ENCODE measurements around the gene TMC3.
"Not testable (repeated sequence)": the region's sequence is repeated elsewhere in the genome, so short reads cannot be mapped to it uniquely, and the experiment has no call there.

TMC3 gene

DNA sequence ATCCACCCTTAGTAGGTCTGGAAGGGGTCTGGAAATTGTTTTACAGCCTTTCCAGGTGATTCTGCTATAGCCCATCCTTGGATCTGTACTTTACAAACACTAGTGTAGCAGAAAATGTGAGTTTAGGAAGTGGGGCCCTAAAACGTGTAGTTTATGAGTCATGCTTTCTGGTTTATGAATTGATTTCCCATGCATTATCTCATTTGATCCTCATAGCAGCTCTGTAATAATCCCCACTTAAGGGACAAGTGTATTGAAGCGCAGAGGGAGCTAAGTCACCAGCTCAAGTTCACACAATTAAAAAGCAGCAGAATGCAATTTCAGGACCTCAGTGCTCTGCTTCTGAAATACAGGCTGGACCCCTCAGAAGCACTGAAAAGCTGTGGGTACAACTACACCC, 27.4 kb downstream of the TMC3 start:
- Mint-ChIP-seq H3K9me3 (no peaks in the 10 kb centered on the region), H3K36me3 (ENCODE audit: low read depth) (no peaks in the 10 kb centered on the region), H3K4me1 (ENCODE audit: low read depth) (no peaks in the 10 kb centered on the region), H3K27me3 (ENCODE audit: low read depth) (peaks cover 4% of the 10 kb centered on the region), H3K4me3 (no peak overlapping the region), H3K27ac (no peak overlapping the region)

DNA sequence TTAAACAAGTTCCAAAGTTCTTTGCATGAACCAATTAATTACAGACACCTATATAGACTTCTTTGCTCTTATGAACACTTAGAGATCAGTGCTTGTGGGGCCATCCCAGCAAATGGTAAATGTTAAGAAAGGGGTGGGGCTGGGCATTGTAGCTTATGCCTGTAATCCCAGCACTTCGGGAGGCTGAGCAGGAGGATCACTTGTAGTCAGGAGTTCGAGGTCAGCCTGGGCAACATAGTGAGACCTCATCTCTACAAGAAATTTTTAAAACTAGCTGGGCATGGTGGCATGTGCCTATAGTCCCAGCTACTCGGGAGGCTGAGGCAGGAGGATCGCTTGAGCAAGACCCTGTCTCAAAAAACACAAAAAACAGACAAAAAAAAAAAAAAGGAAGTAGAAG, 30.6 kb downstream of the TMC3 start:
- H3K36me3 Mint-ChIP-seq (ENCODE audit: low read depth), result no peaks in the 10 kb centered on the region
- no peaks in the 10 kb centered on the region for H3K9me3 Mint-ChIP-seq
- no peaks in the 10 kb centered on the region for H3K4me1 Mint-ChIP-seq (ENCODE audit: low read depth)
- H3K4me3 Mint-ChIP-seq, result no peak overlapping the region
- peaks cover 12% of the 10 kb centered on the region for H3K27me3 Mint-ChIP-seq (ENCODE audit: low read depth)
- H3K27ac Mint-ChIP-seq, result no peak overlapping the region

DNA sequence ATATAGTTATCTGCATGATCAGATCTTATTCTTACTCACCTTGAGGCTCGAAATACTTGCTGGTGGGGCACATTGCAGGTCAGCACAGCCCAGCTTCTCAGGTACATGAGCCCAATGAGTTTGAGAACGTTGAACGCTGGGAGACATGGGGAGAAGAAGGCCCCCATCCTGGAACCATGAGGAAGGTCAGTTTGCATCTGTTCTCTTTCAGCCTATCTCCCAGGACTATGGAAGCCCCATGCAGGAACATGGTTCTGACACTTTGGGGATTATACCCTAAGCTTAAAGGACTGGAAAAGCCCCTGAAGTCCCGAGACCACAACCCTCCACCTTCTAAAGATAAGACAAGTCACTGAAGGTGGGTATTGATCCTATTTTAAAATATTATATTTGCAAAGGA, 32.7 kb downstream of the TMC3 start:
- no peaks in the 10 kb centered on the region for H3K36me3 Mint-ChIP-seq (ENCODE audit: low read depth)
- no peak overlapping the region for H3K4me3 Mint-ChIP-seq
- H3K27ac Mint-ChIP-seq, result no peak overlapping the region
- H3K4me1 Mint-ChIP-seq (ENCODE audit: low read depth), result peaks cover 3% of the 10 kb centered on the region
- peaks cover 12% of the 10 kb centered on the region for H3K27me3 Mint-ChIP-seq (ENCODE audit: low read depth)
- H3K9me3 Mint-ChIP-seq, result no peaks in the 10 kb centered on the region

DNA sequence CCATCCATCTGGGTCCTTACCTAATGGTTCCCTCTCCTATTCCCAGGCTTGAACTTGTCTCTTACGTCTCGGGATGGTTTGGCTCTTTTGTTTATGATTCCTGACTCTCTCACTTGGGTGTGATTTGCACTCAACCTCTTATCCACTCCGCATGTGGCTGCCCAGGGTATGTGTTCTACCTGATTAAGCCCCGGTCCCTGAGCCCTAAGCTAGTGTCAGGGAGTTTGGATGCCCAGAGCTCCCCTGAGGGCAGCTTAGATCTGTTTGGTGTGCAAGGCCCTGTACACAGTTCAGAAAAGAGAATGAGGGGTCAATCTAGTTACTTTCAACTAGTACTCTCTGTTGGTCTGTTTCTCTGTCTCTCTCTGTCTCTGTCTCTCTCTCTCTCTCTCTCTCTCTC, 34.2 kb downstream of the TMC3 start:
- no peak overlapping the region for H3K4me3 Mint-ChIP-seq
- no peaks in the 10 kb centered on the region for H3K9me3 Mint-ChIP-seq
- H3K27ac Mint-ChIP-seq, result no peak overlapping the region
- peaks cover 3% of the 10 kb centered on the region for H3K4me1 Mint-ChIP-seq (ENCODE audit: low read depth)
- peaks cover 12% of the 10 kb centered on the region for H3K27me3 Mint-ChIP-seq (ENCODE audit: low read depth)
- H3K36me3 Mint-ChIP-seq (ENCODE audit: low read depth), result no peaks in the 10 kb centered on the region

DNA sequence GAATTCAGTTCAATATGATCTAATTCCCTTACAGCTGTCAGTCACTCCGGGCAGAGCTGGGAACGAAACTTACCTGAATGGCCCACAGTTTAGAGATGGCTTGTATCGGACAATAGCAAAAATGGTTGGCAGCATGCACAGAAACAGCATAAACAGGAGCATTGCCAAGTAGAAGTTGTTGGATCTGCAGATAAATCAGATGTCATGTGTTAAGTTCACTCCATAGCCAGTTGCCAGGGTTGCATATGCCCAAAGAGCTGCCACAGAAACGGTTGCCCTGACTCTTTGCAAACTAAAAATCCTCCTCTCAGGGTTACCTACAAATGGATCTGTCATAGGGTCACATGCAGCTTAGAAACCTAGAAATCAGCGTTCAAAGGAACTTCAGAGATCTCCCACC, 34.7 kb downstream of the TMC3 start:
- no peak overlapping the region for H3K4me3 Mint-ChIP-seq
- peaks cover 12% of the 10 kb centered on the region for H3K27me3 Mint-ChIP-seq (ENCODE audit: low read depth)
- H3K9me3 Mint-ChIP-seq, result no peaks in the 10 kb centered on the region
- H3K4me1 Mint-ChIP-seq (ENCODE audit: low read depth), result peaks cover 3% of the 10 kb centered on the region
- no peaks in the 10 kb centered on the region for H3K36me3 Mint-ChIP-seq (ENCODE audit: low read depth)
- H3K27ac Mint-ChIP-seq, result no peak overlapping the region

DNA sequence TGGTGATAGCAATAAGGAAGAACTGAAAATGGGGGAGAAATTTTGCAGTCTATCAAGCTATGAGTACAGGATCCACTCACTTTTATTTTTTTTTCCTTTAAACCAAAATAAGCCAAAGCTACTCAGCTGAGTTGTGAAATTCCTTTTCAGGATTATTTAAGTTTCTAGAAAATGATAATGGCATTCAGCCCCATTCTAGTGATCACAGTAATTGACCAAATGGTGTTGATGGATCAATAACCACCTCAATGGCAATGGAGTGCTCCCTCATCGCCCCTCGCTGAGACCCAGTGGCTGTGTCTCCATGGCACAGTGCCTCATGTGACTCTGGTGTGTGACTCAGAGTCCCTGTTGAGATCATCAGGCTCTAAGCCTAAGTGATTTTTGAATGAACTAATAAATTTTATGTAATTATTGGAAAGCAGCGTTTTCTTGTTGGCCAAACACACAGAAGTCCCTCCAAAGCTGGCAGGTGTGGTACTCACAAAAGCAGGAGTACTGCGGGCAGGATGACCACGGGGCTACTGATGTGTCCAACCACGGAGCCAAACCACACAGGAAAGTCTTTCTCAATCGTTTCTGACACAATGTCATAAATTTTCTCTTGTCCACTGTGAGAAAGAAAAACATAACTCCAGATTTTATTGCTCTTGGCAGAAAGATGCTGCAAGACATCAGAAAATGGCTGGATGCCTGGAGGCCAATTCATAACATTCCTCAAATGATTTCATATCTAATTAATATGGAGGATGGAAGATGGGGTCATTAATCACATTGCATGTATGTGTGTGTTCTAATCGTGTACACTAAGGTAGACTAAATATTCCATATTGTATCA, 35.6 kb downstream of the TMC3 start:
- H3K27ac Mint-ChIP-seq, result no peak overlapping the region
- no peak overlapping the region for H3K4me3 Mint-ChIP-seq
- peaks cover 12% of the 10 kb centered on the region for H3K27me3 Mint-ChIP-seq (ENCODE audit: low read depth)
- peaks cover 3% of the 10 kb centered on the region for H3K4me1 Mint-ChIP-seq (ENCODE audit: low read depth)
- no peaks in the 10 kb centered on the region for H3K9me3 Mint-ChIP-seq
- no peaks in the 10 kb centered on the region for H3K36me3 Mint-ChIP-seq (ENCODE audit: low read depth)

DNA sequence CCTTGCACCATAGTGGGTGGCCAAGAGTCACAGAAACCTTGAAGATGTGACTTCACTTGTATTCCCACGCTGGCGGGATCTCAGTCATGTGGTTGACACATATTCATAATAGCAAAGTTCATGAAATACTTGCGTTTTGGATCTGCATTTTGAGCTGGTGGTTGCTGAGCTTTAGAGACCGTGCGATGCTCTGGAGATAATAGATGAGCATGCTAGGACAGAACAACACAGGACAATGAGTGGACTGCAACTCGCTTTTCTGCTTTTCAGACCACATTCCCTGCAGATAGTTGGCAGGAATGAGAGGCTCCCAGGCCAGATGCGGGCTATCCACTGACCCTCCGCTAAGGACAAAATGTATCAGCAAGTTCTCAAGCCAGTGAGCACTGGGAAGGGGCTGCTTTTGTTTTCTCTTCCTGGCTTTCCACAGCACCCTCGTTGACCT, 36.3 kb downstream of the TMC3 start:
- H3K4me1 Mint-ChIP-seq (ENCODE audit: low read depth), result peaks cover 3% of the 10 kb centered on the region
- H3K27me3 Mint-ChIP-seq (ENCODE audit: low read depth), result peaks cover 12% of the 10 kb centered on the region
- H3K4me3 Mint-ChIP-seq, result no peak overlapping the region
- no peaks in the 10 kb centered on the region for H3K9me3 Mint-ChIP-seq
- no peak overlapping the region for H3K27ac Mint-ChIP-seq
- H3K36me3 Mint-ChIP-seq (ENCODE audit: low read depth), result no peaks in the 10 kb centered on the region

DNA sequence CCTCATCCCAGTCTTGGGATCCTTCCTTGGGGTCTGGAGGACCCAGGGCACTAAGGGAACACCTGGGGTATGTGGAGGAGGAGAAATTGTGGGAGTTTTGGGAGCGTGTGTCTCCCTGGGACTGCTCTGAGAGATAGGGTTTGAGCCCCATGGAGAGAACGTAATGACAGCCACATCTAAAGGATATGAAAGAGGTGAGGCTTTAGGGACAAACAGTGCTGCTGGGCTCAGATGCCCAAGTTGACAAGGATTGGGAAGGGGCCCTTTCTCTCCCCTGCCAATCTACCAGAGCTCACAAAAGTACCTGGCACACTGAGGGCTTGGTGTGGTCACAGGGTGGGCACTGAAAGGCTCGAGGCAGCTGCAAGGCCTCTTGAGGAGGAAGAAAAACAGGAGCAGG, 36.8 kb downstream of the TMC3 start:
- Mint-ChIP-seq H3K4me3 (no peak overlapping the region), H3K4me1 (ENCODE audit: low read depth) (peaks cover 3% of the 10 kb centered on the region), H3K36me3 (ENCODE audit: low read depth) (no peaks in the 10 kb centered on the region), H3K9me3 (no peaks in the 10 kb centered on the region), H3K27ac (no peak overlapping the region), H3K27me3 (ENCODE audit: low read depth) (peaks cover 12% of the 10 kb centered on the region)

DNA sequence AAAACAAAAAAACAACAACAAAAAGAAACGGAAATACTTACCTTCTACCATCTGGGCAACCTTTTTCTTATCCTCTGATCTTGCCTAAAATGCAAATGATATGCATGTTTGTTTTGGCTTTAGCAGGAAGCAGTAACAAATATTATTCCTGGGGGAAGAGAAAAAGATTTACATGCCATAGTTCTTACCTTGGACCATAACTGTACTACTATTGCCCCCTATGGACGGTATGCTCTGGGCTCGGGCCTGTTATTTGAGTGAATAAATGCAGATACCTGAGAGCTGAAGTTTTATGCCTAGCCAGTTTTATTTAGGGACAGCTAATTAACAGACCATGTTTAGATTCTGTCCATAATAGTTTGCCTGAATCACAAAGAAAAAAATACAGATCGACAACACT, 37.4 kb downstream of the TMC3 start:
- Mint-ChIP-seq H3K4me1 (ENCODE audit: low read depth) (peaks cover 3% of the 10 kb centered on the region), H3K9me3 (no peaks in the 10 kb centered on the region), H3K4me3 (no peak overlapping the region), H3K27me3 (ENCODE audit: low read depth) (peaks cover 12% of the 10 kb centered on the region), H3K36me3 (ENCODE audit: low read depth) (no peaks in the 10 kb centered on the region), H3K27ac (no peak overlapping the region)

DNA sequence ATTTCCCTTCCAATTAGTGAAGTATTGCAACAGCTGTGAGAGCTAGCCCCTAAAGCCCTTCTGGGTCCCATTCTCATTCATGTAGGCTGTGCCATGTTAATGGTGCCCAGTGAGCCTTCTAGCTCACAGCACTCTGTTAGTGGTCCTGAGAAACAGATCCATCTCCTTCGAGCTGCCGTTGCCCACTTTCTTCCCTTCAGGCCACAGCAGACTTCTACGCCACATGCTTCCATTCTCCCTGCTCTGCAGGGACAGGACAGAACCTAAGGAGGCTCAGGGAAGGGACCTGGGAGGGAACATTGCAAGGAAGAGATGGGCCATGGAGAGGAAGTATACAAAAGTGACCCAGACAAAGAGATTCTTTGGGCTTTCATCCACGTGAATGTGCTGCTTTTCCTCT, 38.4 kb downstream of the TMC3 start:
- H3K27me3 Mint-ChIP-seq (ENCODE audit: low read depth), result peaks cover 6% of the 10 kb centered on the region
- H3K4me1 Mint-ChIP-seq (ENCODE audit: low read depth), result peaks cover 7% of the 10 kb centered on the region
- H3K27ac Mint-ChIP-seq, result no peak overlapping the region
- no peaks in the 10 kb centered on the region for H3K9me3 Mint-ChIP-seq
- H3K36me3 Mint-ChIP-seq (ENCODE audit: low read depth), result no peaks in the 10 kb centered on the region
- H3K4me3 Mint-ChIP-seq, result no peak overlapping the region

DNA sequence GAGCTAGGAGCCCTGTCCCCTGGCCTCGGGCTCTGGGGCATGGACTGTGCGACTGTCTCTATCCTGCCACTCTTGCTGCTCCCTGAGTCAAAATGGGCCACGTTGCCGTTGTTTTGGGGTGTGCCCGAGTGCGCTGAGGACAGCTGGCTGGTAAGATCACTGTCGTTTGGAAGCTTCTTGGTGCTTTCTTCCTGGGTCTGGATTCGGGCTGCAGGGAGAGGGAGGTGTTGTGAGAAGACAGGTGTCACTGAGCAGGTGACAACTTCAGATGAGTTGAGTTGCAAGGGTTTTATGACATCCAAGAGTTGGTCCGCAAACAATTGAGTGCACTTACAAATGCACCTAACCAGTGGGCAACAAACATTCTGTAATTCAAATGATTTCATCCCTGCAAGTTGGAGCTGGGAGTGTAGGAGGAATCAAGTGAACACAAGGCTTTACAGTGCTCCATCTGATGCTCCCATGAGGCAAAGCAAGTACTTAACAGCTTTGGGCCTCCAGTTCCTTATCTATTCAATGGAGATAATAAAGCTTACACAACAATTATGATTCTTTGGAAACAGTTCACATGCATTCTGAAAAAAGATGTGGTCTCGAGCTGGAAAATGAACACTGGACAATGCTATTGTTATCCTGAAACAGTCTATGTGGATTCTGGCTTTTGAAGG, 39.1 kb downstream of the TMC3 start:
- Mint-ChIP-seq H3K9me3 (no peaks in the 10 kb centered on the region), H3K27me3 (ENCODE audit: low read depth) (peaks cover 4% of the 10 kb centered on the region), H3K27ac (no peak overlapping the region), H3K4me3 (no peak overlapping the region), H3K36me3 (ENCODE audit: low read depth) (no peaks in the 10 kb centered on the region), H3K4me1 (ENCODE audit: low read depth) (peaks cover 7% of the 10 kb centered on the region)

DNA sequence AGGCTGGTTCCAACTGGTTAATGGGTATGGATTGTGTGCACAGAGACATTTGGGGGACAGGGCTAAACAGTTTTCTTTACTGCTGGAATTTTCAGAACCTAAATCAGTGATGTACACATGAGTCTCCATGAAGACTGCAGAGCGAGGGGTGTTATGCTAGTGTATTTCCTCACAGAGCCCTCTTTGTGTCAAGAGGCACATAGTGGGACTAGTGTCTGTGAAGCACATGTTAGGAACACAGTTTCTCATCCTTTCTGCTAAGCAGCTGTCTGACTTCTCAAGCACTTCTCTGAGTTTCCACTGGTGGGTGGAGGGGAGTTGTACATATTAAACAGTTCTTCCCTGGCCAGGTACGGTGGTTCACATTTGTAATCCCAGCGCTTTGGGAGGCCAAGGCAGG, 40.6 kb downstream of the TMC3 start:
- no peaks in the 10 kb centered on the region for H3K36me3 Mint-ChIP-seq (ENCODE audit: low read depth)
- no peak overlapping the region for H3K27ac Mint-ChIP-seq
- H3K27me3 Mint-ChIP-seq (ENCODE audit: low read depth), result no peaks in the 10 kb centered on the region
- H3K9me3 Mint-ChIP-seq, result no peaks in the 10 kb centered on the region
- peaks cover 7% of the 10 kb centered on the region for H3K4me1 Mint-ChIP-seq (ENCODE audit: low read depth)
- H3K4me3 Mint-ChIP-seq, result no peak overlapping the region

DNA sequence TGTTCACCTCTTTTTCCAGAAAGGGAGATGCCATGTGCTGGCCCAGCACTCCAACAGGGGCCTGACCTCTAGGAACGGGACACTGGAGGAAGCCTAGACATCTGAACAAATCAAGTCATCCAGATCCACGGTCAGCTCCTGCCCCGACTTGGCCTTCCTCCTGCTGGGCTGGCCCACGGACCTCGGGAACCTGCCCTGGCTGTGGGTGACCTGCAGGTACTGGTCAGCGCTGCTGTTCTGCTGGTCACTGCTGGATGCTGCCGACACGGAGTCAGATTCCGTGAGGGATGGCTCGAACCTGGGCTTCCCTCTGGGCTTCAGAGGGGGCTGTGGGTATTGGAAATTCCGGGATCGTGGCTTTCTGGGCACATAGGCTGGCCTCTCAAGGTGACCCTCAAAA, 41.7 kb downstream of the TMC3 start:
- peaks cover 7% of the 10 kb centered on the region for H3K4me1 Mint-ChIP-seq (ENCODE audit: low read depth)
- no peak overlapping the region for H3K4me3 Mint-ChIP-seq
- H3K9me3 Mint-ChIP-seq, result no peaks in the 10 kb centered on the region
- no peak overlapping the region for H3K27ac Mint-ChIP-seq
- no peaks in the 10 kb centered on the region for H3K27me3 Mint-ChIP-seq (ENCODE audit: low read depth)
- no peaks in the 10 kb centered on the region for H3K36me3 Mint-ChIP-seq (ENCODE audit: low read depth)

DNA sequence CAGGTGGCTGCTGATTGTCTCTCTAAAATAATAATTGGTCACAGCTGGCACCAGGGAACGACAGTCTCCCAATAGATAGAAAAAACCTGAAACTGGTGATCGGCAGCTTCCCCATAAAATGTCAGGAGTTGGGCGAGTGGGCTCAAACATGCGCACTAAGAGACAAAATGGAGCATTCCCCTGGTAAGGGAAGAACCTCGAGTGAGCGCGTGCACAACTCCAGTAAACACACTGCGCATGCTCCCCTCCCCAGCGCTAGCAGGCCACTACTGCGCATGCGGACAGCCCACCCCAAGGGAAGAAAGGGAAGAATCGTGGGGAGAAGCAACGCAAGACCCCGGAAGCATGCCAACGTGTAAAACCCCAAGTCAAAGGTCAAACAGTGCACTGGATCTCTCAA, 42.4 kb downstream of the TMC3 start:
- Mint-ChIP-seq H3K9me3 (no peaks in the 10 kb centered on the region), H3K27ac (no peak overlapping the region)

DNA sequence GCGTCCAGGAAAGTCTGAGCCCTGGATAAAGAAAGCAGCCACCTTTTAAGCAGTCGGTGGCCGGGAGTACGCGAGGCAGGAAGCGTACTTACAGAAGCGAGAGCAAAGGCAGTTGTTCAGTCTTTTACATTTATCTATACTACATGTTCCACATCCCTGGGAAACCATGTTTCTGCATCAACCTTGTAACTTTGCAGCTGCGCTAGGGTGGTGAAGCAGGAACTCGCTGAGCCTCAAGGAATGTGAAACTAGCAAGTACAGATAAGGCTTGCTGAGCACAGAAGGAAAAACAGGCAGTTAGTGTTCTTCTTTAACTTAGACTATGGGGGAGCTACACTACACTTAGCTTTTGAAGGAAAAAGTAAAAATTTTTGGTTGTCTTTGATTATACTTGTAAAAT, 42.9 kb downstream of the TMC3 start:
- H3K36me3 Mint-ChIP-seq (ENCODE audit: low read depth); H3K4me3 Mint-ChIP-seq; H3K27ac Mint-ChIP-seq; H3K9me3 Mint-ChIP-seq; H3K4me1 Mint-ChIP-seq (ENCODE audit: low read depth); H3K27me3 Mint-ChIP-seq (ENCODE audit: low read depth): not testable (repeated sequence)

More for the DNA sequence above, 42.4 kb downstream of the TMC3 start:
- Mint-ChIP-seq H3K4me1 (ENCODE audit: low read depth) (peaks cover 5% of the 10 kb centered on the region), H3K27me3 (ENCODE audit: low read depth) (no peaks in the 10 kb centered on the region), H3K4me3 (no peak overlapping the region), H3K36me3 (ENCODE audit: low read depth) (no peaks in the 10 kb centered on the region)
